Measurements from ENCODE around the gene HLA-DRA. TPM values are rescaled to one million over a fixed set of nuclear protein-coding genes. Genes with fewer than 3 reads are reported as not detected.

HLA-DRA gene
- total RNA-seq, 4 donors from 2014 or later: 179 to 620 (median 253) TPM

DNA sequence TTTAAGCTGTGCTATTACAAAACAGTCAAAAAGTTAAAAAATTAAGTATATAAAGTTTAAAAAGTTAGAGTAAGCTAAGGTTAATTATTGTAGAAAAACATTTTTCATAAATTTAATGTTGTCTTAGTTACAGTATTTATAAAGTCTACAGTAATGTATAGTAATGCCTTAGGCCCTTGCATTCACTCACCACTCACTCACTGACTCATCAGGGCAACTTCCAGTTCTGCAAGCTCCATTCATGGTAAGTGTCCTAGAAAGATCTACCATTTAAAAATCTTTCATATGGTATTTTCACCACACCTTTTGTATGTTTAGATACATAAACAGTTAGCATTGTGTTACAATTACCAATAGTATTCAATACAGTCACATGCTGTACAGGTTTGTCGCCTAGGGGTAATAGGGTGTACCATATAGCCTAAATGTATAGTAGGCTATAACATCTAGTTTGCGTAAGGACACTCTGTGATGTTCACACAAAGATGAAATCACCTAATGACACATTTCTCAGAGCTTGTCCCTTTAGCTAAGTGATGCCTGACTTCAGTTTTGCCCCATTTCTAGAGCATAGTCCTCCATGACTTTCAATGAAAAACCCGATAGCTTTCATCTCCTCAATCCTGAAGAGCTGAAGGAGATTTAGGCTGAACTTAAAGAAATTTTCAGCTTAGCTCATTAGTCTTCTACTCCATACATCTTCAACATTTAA, 14.9 kb upstream of the HLA-DRA start:
- no peak for DNase-seq (ENCODE audit: low spot score in 2 of 2)
- WGBS, 2 donors: 95 to 97% methylated on average over 3 of the region's 3 CpGs
- TF ChIP-seq EP300 (IDR thresholded peaks at IDR 0.05) (no peak), POLR2A (IDR thresholded peaks at IDR 0.05) (no peak)
- TF ChIP-seq, protein P1, sequence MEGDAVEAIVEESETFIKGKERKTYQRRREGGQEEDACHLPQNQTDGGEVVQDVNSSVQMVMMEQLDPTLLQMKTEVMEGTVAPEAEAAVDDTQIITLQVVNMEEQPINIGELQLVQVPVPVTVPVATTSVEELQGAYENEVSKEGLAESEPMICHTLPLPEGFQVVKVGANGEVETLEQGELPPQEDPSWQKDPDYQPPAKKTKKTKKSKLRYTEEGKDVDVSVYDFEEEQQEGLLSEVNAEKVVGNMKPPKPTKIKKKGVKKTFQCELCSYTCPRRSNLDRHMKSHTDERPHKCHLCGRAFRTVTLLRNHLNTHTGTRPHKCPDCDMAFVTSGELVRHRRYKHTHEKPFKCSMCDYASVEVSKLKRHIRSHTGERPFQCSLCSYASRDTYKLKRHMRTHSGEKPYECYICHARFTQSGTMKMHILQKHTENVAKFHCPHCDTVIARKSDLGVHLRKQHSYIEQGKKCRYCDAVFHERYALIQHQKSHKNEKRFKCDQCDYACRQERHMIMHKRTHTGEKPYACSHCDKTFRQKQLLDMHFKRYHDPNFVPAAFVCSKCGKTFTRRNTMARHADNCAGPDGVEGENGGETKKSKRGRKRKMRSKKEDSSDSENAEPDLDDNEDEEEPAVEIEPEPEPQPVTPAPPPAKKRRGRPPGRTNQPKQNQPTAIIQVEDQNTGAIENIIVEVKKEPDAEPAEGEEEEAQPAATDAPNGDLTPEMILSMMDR (IDR thresholded peaks at IDR 0.05): no peak
- H3K27ac ChIP-seq: no peak overlapping the region
- no peaks in the 10 kb centered on the region for H3K4me1 ChIP-seq
- H3K9me3 ChIP-seq: no peaks in the 10 kb centered on the region
- no peaks in the 10 kb centered on the region for H3K36me3 ChIP-seq
- no peak overlapping the region for H3K4me3 ChIP-seq
- H3K27me3 ChIP-seq: peaks cover 0 to 19% of the 10 kb centered on the region in 2 donors

DNA sequence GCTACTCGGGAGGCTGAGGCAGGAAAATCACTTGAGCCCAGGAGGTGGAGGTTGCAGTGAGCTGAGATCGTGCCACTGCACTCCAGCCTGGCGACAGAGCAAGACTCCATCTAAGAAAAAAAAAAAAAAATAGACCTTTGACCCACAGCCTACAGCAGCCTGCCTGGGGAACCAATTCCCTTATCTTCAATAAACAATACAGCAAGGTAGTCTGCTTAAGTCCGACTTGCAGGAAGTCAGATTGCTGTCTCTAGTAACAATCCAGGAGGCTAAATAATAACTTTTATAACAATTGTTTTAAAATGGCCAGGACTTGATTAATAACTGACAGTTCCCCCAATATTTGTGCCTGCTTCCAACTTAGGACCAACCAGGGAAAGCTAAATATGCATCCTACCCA, 13.3 kb upstream of the HLA-DRA start:
- H3K4me3 ChIP-seq: no peak overlapping the region
- H3K36me3 ChIP-seq: no peaks in the 10 kb centered on the region
- H3K9me3 ChIP-seq: no peaks in the 10 kb centered on the region
- no peak overlapping the region for H3K27ac ChIP-seq
- peaks cover 0 to 4% of the 10 kb centered on the region in 2 donors for H3K27me3 ChIP-seq
- DNase-seq (ENCODE audit: low spot score in 2 of 2): no peak
- no peaks in the 10 kb centered on the region for H3K4me1 ChIP-seq
- WGBS, 2 donors: 82 to 86% methylated on average over 4 of the region's 4 CpGs
- TF ChIP-seq POLR2A (IDR thresholded peaks at IDR 0.05) (no peak), EP300 (IDR thresholded peaks at IDR 0.05) (no peak)
- TF ChIP-seq, protein P1 (IDR thresholded peaks at IDR 0.05): no peak

DNA sequence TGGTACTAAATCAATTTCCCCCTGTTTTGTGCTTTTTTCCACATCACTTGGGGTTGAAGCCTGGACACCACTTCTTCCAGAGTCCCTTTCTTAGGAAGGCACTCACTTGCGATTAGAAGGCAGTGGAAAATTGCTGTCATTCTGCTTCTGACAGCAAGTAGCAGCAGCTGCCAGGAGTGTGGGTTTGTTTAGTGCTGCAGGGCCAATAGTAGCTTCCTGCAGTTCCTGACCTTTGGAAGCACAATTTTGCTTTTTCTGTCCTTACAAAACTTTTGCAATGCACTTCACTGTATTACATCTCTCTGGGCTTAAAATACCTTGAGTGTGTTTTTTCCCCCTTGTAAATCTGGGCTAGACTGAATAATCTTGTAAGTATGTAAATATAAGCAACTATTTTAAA, 12.5 kb upstream of the HLA-DRA start:
- no peaks in the 10 kb centered on the region for H3K9me3 ChIP-seq
- WGBS, 2 donors: 15 to 30% methylated on average over 1 of the region's 1 CpG
- no peak overlapping the region for H3K27ac ChIP-seq
- no peak for DNase-seq (ENCODE audit: low spot score in 2 of 2)
- H3K4me3 ChIP-seq: no peak overlapping the region
- no peaks in the 10 kb centered on the region for H3K4me1 ChIP-seq
- no peak for TF ChIP-seq EP300 (IDR thresholded peaks at IDR 0.05)
- H3K36me3 ChIP-seq: no peaks in the 10 kb centered on the region
- H3K27me3 ChIP-seq: no peaks in the 10 kb centered on the region

DNA sequence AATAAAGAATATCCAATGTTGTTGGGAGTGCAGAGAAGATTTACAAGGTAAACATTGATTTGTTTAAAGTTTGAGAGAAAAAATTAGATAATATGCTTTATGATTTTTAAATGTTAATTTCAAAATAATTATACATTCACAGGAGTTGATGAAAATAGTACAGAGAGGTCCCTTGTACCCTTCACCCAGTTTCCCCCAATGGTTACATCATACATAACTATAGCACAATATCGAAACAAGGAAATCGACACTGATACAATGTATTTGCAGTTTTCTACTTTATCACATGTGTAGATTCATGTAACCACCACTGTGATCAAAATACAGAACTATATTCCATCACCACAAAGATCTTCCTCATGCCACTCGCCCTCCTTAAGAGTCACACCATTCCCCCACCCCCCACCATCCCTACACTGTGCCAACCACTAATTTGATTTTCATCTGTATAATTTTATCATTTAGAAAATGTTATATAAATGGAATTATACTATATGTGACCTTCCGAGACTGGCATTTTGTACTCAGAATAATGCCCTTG, 11.7 kb upstream of the HLA-DRA start:
- no peak for TF ChIP-seq POLR2A (IDR thresholded peaks at IDR 0.05)
- TF ChIP-seq, protein P1 (IDR thresholded peaks at IDR 0.05): no peak
- TF ChIP-seq EP300 (IDR thresholded peaks at IDR 0.05): no peak

DNA sequence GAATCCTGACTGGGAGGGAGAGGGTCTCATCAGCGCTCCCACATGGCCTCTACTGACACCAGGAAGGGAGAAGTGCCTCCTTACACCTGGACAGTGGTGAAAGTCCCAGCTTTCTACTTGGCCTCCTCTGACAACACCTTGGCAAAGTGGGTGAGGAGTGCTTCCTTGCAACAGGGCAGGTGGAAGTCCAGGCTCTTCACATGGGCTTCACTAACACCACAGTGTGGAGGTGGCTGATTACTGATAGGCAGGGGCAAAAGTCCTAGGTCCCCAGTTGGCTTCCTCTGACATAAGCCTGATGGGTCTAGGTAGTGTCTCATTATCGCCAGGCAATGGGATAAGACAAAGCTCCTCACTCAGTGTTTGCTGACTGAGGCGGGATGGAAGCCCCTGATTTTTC, 9.5 kb upstream of the HLA-DRA start:
- H3K27me3 ChIP-seq: no peaks in the 10 kb centered on the region
- no peaks in the 10 kb centered on the region for H3K4me1 ChIP-seq
- 80 to 87% methylated on average over 3 of the region's 3 CpGs for WGBS, 2 donors
- TF ChIP-seq, protein P1 (IDR thresholded peaks at IDR 0.05): no peak
- TF ChIP-seq EP300 (IDR thresholded peaks at IDR 0.05) (no peak), POLR2A (IDR thresholded peaks at IDR 0.05) (no peak)
- no peak overlapping the region for H3K27ac ChIP-seq
- H3K4me3 ChIP-seq: no peak overlapping the region
- H3K36me3 ChIP-seq: no peaks in the 10 kb centered on the region
- DNase-seq (ENCODE audit: low spot score in 2 of 2): no peak
- H3K9me3 ChIP-seq: no peaks in the 10 kb centered on the region

More for the DNA sequence above, 11.7 kb upstream of the HLA-DRA start:
- Histone ChIP-seq H3K27ac (no peak overlapping the region), H3K9me3 (no peaks in the 10 kb centered on the region), H3K4me3 (no peak overlapping the region), H3K4me1 (no peaks in the 10 kb centered on the region), H3K36me3 (no peaks in the 10 kb centered on the region), H3K27me3 (no peaks in the 10 kb centered on the region)
- DNase-seq (ENCODE audit: low spot score in 2 of 2): no peak
- WGBS, 2 donors: 70 to 80% methylated on average over 4 of the region's 4 CpGs
